22Rv1 (cell line): ENCODE data around the gene RPA3.

Source experiments
- CTCF ChIP-seq: fragments of 450-650 bp; IDR thresholded peaks from 2 replicates; pipeline ENCODE4 v1.5.1; 2017; ENCODE audit warnings: mild to moderate bottlenecking
- ZFX ChIP-seq: fragments of 450-650 bp; IDR thresholded peaks from 2 replicates; pipeline ENCODE4 v1.6.1; 2017; ENCODE audit warnings: antibody characterized with exemption, borderline replicate concordance

- TF ChIP-seq ZFX: no peak
- no peak for TF ChIP-seq CTCF
Measured at GRCh38 chr7:7639847-7640220, 78.6 kb downstream of the RPA3 start.
